ENCODE measurements around the gene HSD17B2. TPM values are rescaled to one million over a fixed set of nuclear protein-coding genes. Genes with fewer than 3 reads are reported as not detected.

The HSD17B2 gene
- total RNA-seq, 4 donors from 2014 or later: not detected

- Histone ChIP-seq H3K36me3 (no peaks in the 10 kb centered on the region), H3K27ac (no peak overlapping the region), H3K4me1 (peaks cover 0 to 7% of the 10 kb centered on the region in 2 donors), H3K9me3 (no peaks in the 10 kb centered on the region), H3K4me3 (replicated peaks in 1 of 3) (peak overlapping the region; percentile 31 to 49 (median 45)), H3K27me3 (no peaks in the 10 kb centered on the region)
- no peak for DNase-seq
- WGBS, 2 donors: 78 to 81% methylated on average over 8 of the region's 8 CpGs
- TF ChIP-seq CTCF (IDR thresholded peaks at IDR 0.05): no peak
- TF ChIP-seq POLR2A (IDR thresholded peaks at IDR 0.05): no peak
- intact Hi-C loops (cut with DNase I): no loop called here
Observed at GRCh38 chr16:82010649-82011048, 24.4 kb upstream of the HSD17B2 start.

- Histone ChIP-seq H3K27ac (peak within 1 kb of the TSS in 1 of 3 donors; percentile 15), H3K36me3 (no peaks in the 10 kb centered on the region), H3K4me1 (peaks cover 0 to 7% of the 10 kb centered on the region in 2 donors), H3K27me3 (no peaks in the 10 kb centered on the region), H3K4me3 (replicated peaks in 1 of 3) (peak within 1 kb of the TSS; percentile 31 to 49 (median 45)), H3K9me3 (no peaks in the 10 kb centered on the region)
- intact Hi-C loops (cut with DNase I): no loop called here
- peak; percentile 65 to 77 for DNase-seq
- TF ChIP-seq CTCF (IDR thresholded peaks at IDR 0.05) (no peak), POLR2A (IDR thresholded peaks at IDR 0.05) (no peak)
- 8 to 9% methylated on average over 9 to 19 of the region's 32 CpGs for WGBS, 2 donors
Observed at GRCh38 chr16:82011199-82011641, 23.8 kb upstream of the HSD17B2 start, which contains the start of gene SDR42E1. TSS of gene SDR42E1 (minus strand) at chr16:82011470. CDS start at chr16:82000858, 10,612 bp downstream.

GRCh38 chr16:82013139-82013538 lies 21.9 kb upstream of the HSD17B2 start:
- Histone ChIP-seq H3K4me3 (replicated peaks in 1 of 3) (no peak overlapping the region), H3K4me1 (peaks cover 0 to 7% of the 10 kb centered on the region in 2 donors), H3K27ac (no peak overlapping the region), H3K9me3 (no peaks in the 10 kb centered on the region), H3K36me3 (no peaks in the 10 kb centered on the region), H3K27me3 (no peaks in the 10 kb centered on the region)
- 80 to 86% methylated on average over 2 of the region's 2 CpGs for WGBS, 2 donors
- TF ChIP-seq POLR2A (IDR thresholded peaks at IDR 0.05): no peak
- TF ChIP-seq CTCF (IDR thresholded peaks at IDR 0.05): no peak
- no peak for DNase-seq
- intact Hi-C loops (cut with DNase I): no loop called here

GRCh38 chr16:82016263-82016662 lies 18.8 kb upstream of the HSD17B2 start:
- intact Hi-C loops (cut with DNase I): no loop called here
- no peaks in the 10 kb centered on the region for H3K4me1 ChIP-seq
- H3K27ac ChIP-seq: no peak overlapping the region
- H3K4me3 ChIP-seq (replicated peaks in 1 of 3): no peak overlapping the region
- no peaks in the 10 kb centered on the region for H3K36me3 ChIP-seq
- no peaks in the 10 kb centered on the region for H3K27me3 ChIP-seq
- no peak for DNase-seq
- TF ChIP-seq POLR2A (IDR thresholded peaks at IDR 0.05) (no peak), CTCF (IDR thresholded peaks at IDR 0.05) (peak in 2 of 6 experiments; percentile 15 to 31)
- WGBS, 2 donors: 38 to 42% methylated on average over 7 of the region's 7 CpGs
- no peaks in the 10 kb centered on the region for H3K9me3 ChIP-seq

GRCh38 chr16:82016964-82017363 lies 18.1 kb upstream of the HSD17B2 start:
- DNase-seq: no peak
- 69 to 90% methylated on average over 2 of the region's 2 CpGs for WGBS, 2 donors
- TF ChIP-seq POLR2A (IDR thresholded peaks at IDR 0.05): no peak
- no peak for TF ChIP-seq CTCF (IDR thresholded peaks at IDR 0.05)
- H3K27me3 ChIP-seq: no peaks in the 10 kb centered on the region
- no peak overlapping the region for H3K4me3 ChIP-seq (replicated peaks in 1 of 3)
- intact Hi-C loops (cut with DNase I): no loop called here
- H3K9me3 ChIP-seq: no peaks in the 10 kb centered on the region
- H3K27ac ChIP-seq: no peak overlapping the region
- H3K36me3 ChIP-seq: no peaks in the 10 kb centered on the region
- no peaks in the 10 kb centered on the region for H3K4me1 ChIP-seq
